ENCODE results near the gene TMEM247. TPM values are rescaled to one million over a fixed set of nuclear protein-coding genes. Genes with fewer than 3 reads are reported as not detected.
A peak's percentile ranks its signal among the peaks of the same experiment; 100 is the strongest.
"Not testable (repeated sequence)": the region's sequence is repeated elsewhere in the genome, so short reads cannot be mapped to it uniquely, and the experiment has no call there.

Gene TMEM247
- total RNA-seq, 1 experiment from 2014 or later: not detected

- DNase-seq (ENCODE audit: low spot score): no peak
Observed at GRCh38 chr2:46458763-46459500, 20.4 kb upstream of the TMEM247 start.

- no peak for DNase-seq (ENCODE audit: low spot score)
Observed at GRCh38 chr2:46459694-46460093, 19.7 kb upstream of the TMEM247 start.

GRCh38 chr2:46460241-46460921 lies 19.0 kb upstream of the TMEM247 start:
- no peak for DNase-seq (ENCODE audit: low spot score)

- peak; percentile 76 for DNase-seq (ENCODE audit: low spot score)
Observed at GRCh38 chr2:46461011-46461674, 18.2 kb upstream of the TMEM247 start.

DNA sequence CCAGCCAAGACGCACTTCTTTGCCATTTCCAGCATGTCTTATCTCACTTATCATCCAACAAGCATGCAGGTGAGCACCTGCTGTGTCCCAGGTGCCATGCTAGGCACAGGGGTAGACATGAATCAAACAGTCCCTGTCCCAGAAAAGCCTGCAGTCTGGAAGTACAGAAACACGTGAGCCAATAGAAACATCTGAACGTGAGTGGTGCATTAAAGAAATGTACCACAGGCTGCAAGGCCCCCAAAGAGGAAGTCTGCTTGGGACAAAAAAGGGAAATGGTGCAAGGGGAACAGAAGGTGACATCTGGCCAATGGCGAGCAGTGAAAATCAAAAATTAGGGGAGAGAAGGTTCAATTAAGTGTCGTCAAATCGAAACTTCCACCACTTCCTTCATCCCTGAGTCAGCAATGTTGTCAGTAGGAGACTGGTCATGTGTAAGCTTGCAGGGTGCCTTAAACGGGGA lies 17.6 kb upstream of the TMEM247 start:
- DNase-seq (ENCODE audit: low spot score): no peak

DNA sequence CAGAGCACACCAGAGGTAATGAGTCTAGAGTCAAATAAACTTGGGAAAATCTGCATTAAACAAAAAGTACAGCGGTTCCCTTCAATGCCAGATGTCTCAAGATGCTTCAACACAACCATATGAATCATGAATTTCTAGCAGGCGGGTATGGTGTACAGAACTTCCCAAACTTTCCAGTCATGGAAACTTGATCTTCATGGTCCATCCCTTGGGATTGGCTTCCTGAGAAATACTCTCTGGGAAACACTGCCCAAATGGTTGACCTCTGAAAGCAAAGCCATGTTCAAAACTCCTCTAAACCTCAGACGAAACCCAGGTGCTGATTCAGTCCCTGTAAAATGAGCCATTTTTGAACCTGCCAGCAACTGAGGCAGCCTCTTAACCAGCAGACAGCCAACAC lies 16.4 kb upstream of the TMEM247 start:
- no peak for DNase-seq (ENCODE audit: low spot score)

GRCh38 chr2:46469116-46469515 lies 10.2 kb upstream of the TMEM247 start:
- DNase-seq (ENCODE audit: low spot score): no peak

- DNase-seq (ENCODE audit: low spot score): no peak
Observed at GRCh38 chr2:46469700-46470099, 9.7 kb upstream of the TMEM247 start.

DNA sequence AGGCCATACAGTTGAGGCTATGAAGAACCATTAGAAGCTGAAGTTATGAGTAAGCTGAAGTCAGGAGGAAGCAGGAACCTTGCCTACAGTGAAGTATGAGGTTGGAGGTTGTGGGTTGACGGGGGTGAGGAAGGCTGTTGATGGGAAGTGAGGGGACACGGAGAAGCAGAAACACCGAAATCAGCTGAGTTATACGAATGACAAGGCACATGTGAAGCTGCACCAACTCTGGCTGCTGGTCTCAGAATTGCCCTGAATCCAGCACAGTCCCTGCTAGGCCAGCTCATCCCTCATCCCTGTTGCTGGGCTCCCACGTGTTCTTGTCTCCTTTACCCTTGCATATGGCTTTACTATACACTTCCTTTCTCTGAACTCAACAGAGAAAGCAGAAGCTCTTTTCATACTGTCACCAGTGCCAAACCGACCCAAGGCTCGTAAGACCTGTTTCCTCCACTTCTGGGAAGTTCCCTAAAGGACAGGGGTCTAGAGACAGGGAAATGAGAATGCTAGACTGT lies 9.2 kb upstream of the TMEM247 start:
- DNase-seq (ENCODE audit: low spot score): no peak

- no peak for DNase-seq (ENCODE audit: low spot score)
Observed at GRCh38 chr2:46471019-46471583, 8.3 kb upstream of the TMEM247 start.

DNA sequence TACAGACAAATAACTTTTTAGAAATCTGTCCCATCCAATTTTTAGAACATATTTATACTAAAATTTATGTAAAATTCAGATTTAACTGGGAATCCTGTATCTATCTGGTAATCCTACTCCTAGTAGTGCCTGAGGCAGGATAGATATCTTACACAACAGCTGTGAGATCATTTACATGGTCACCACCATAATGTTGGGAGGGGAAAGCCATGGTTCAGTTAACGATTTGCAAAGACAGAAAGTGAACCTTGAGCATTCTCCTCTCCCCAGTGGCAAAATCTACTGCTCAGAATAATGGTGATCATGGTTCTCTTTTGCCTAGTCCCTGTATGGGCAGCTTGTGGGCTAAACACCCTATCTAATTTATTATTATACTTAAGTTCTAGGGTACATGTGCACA lies 7.7 kb upstream of the TMEM247 start:
- DNase-seq (ENCODE audit: low spot score): no peak

DNA sequence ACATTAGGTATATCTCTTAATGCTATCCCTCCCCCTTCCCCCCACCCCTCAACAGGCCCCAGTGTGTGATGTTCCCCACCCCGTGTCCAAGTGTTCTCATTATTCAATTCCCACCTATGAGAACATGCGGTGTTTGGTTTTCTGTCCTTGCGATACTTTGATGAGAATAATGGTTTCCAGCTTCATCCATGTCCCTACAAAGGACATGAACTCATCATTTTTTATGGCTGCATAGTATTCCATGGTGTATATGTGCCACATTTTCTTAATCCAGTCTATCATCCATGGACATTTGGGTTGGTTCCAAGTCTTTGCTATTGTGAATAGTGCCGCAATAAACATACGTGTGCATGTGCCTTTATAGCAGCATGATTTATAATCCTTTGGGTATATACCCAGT lies 7.2 kb upstream of the TMEM247 start:
- not testable (repeated sequence) for DNase-seq (ENCODE audit: low spot score)

- not testable (repeated sequence) for DNase-seq (ENCODE audit: low spot score)
Observed at GRCh38 chr2:46477462-46477861, 1.9 kb upstream of the TMEM247 start.

GRCh38 chr2:46477925-46478324 lies 1.4 kb upstream of the TMEM247 start:
- DNase-seq (ENCODE audit: low spot score): no peak

GRCh38 chr2:46480562-46480961 lies 1.2 kb downstream of the TMEM247 start:
- no peak for DNase-seq (ENCODE audit: low spot score)

- DNase-seq (ENCODE audit: low spot score): peak; percentile 57
Observed at GRCh38 chr2:46481198-46482193, 2.1 kb downstream of the TMEM247 start.

- DNase-seq (ENCODE audit: low spot score): no peak
Observed at GRCh38 chr2:46482490-46482889, 3.1 kb downstream of the TMEM247 start.

GRCh38 chr2:46485002-46485401 lies 5.6 kb downstream of the TMEM247 start:
- DNase-seq (ENCODE audit: low spot score): no peak

GRCh38 chr2:46486436-46486835 lies 7.1 kb downstream of the TMEM247 start:
- DNase-seq (ENCODE audit: low spot score): no peak

GRCh38 chr2:46487667-46488335 lies 8.4 kb downstream of the TMEM247 start:
- DNase-seq (ENCODE audit: low spot score): no peak
